ENCODE results near the gene ATG13. TPM values are rescaled to one million over a fixed set of nuclear protein-coding genes. Genes with fewer than 3 reads are reported as not detected.

ATG13 gene
- polyA plus RNA-seq, 1 of the 3 experiments (the other 2 are of a cell fraction), result 39.4 TPM

DNA sequence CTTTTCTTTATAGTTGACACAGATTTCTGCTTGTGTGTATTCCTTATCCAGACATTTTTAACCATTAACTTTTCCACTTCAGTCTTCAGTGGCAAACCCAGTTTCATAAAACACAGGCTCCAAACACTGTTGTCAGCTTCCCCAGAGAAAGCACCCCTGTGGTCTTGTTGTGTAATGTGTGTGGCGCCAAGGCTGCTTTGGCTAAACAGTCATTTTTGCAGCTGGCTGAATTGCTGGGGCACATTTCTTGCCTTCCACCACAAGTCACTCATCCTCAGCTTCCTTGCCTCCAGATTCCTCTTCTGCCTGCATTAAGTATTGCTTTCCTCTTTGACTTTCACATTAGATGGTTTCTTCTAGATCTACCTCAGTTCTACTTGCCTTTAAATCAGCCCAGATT lies 42.6 kb downstream of the ATG13 start:
- no peak overlapping the region for H3K4me2 ChIP-seq
- 100% methylated on average over 1 of the region's 1 CpG for WGBS (ENCODE audit: low lambda C conversion rate)
- H3F3A ChIP-seq (replicated peaks; ENCODE audit: insufficient read depth), result peaks cover 11% of the 10 kb centered on the region
- H2AFZ ChIP-seq (ENCODE audit: low read depth), result no peak overlapping the region
- no peaks in the 10 kb centered on the region for H3K9me2 ChIP-seq
- no peak overlapping the region; a peak in 1 of 4 replicates for H3K27ac ChIP-seq (ENCODE audit: low read depth in 2 of 2, low read length in 1 of 2)
- no peak for DNase-seq
- no peaks in the 10 kb centered on the region for H3K79me2 ChIP-seq (ENCODE audit: insufficient read depth)
- no peaks in the 10 kb centered on the region for H3K27me3 ChIP-seq (ENCODE audit: insufficient read depth)
- H3K9ac ChIP-seq, result no peak overlapping the region
- TF ChIP-seq GABPA (IDR thresholded peaks at IDR 0.05; ENCODE audit: low read depth), result no peak
- TF ChIP-seq TEAD4 (IDR thresholded peaks at IDR 0.05; ENCODE audit: borderline replicate concordance, insufficient read depth), result no peak
- no peak for TF ChIP-seq GATA2 (CRISPR knock-in tag; IDR thresholded peaks at IDR 0.05)
- TF ChIP-seq EZH2phosphoT487 (IDR thresholded peaks at IDR 0.05; ENCODE audit: borderline replicate concordance, low read depth), result no peak
- no peak for TF ChIP-seq FOXM1 (IDR thresholded peaks at IDR 0.05; ENCODE audit: low read depth)
- no peak for TF ChIP-seq JUND (IDR thresholded peaks at IDR 0.05)
- H3K4me1 ChIP-seq (ENCODE audit: control insufficient read depth in 1 of 2, insufficient read depth in 2 of 2, low read depth in 1 of 2, low read length in 1 of 2), result peaks cover 0 to 11% of the 10 kb centered on the region in 2 experiments; a peak in 1 of 4 replicates
- CTCF ChIA-PET, result interaction anchor here (1.0 kb wide), 1 partner anchor 19 kb away, joined by 3 read pairs; no protein-coding TSS in a partner anchor
- H3K4me3 ChIP-seq (ENCODE audit: low read depth in 2 of 2, low read length in 1 of 2), result no peak overlapping the region
- POLR2A ChIA-PET, result no interaction called here
- no peaks in the 10 kb centered on the region for H3K9me3 ChIP-seq
- H3K36me3 ChIP-seq (replicated peaks in 1 of 2; ENCODE audit: control insufficient read depth in 1 of 2, insufficient read depth in 2 of 2, low read length in 1 of 2), result peaks cover 38 to 59% of the 10 kb centered on the region in 2 experiments
- H4K20me1 ChIP-seq (ENCODE audit: insufficient read depth), result no peaks in the 10 kb centered on the region

DNA sequence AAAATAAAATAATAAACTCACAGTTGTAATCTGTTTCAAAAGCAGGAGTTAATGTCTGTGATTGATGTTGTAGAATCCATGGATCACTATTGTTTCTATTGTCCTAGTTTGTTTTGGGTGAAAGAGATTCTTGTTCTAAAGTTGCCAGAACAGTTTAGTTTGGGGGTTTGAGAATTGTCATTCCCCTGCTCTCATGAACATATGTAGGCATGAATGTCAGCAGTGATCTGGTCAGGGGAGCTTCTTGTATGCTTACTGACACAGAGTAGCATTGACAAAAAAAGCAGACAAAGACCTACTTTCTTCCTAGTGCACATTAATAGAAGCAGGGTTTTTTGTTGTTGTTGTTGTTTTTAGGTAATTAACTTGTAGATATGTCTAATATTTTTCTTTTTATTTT lies 44.5 kb downstream of the ATG13 start:
- Histone ChIP-seq H3K4me3 (ENCODE audit: low read depth in 2 of 2, low read length in 1 of 2) (no peak overlapping the region), H4K20me1 (ENCODE audit: insufficient read depth) (no peaks in the 10 kb centered on the region), H3K9me3 (no peaks in the 10 kb centered on the region), H2AFZ (ENCODE audit: low read depth) (no peak overlapping the region), H3K4me2 (no peak overlapping the region), H3K36me3 (replicated peaks in 1 of 2; ENCODE audit: control insufficient read depth in 1 of 2, insufficient read depth in 2 of 2, low read length in 1 of 2) (peaks cover 52 to 53% of the 10 kb centered on the region in 2 experiments), H3K9me2 (no peaks in the 10 kb centered on the region), H3K4me1 (ENCODE audit: control insufficient read depth in 1 of 2, insufficient read depth in 2 of 2, low read depth in 1 of 2, low read length in 1 of 2) (peaks cover 0 to 11% of the 10 kb centered on the region in 2 experiments; a peak in 1 of 4 replicates), H3K27ac (ENCODE audit: low read depth in 2 of 2, low read length in 1 of 2) (no peak overlapping the region), H3F3A (replicated peaks; ENCODE audit: insufficient read depth) (no peaks in the 10 kb centered on the region), H3K9ac (no peak overlapping the region), H3K27me3 (ENCODE audit: insufficient read depth) (no peaks in the 10 kb centered on the region), H3K79me2 (ENCODE audit: insufficient read depth) (no peaks in the 10 kb centered on the region)
- CTCF ChIA-PET, result no interaction called here
- TF ChIP-seq CHD2 (IDR thresholded peaks at IDR 0.05; ENCODE audit: low read length, partially characterized antibody) (no peak), MXI1 (IDR thresholded peaks at IDR 0.05; ENCODE audit: low read depth, low read length) (no peak), TEAD4 (IDR thresholded peaks at IDR 0.05; ENCODE audit: borderline replicate concordance, insufficient read depth) (no peak), RXRA (IDR thresholded peaks at IDR 0.05; ENCODE audit: borderline replicate concordance, low read depth) (no peak), GATA2 (CRISPR knock-in tag; IDR thresholded peaks at IDR 0.05) (no peak), EZH2phosphoT487 (IDR thresholded peaks at IDR 0.05; ENCODE audit: borderline replicate concordance, low read depth) (no peak), TAF1 (IDR thresholded peaks at IDR 0.05; ENCODE audit: borderline replicate concordance, low read depth, low read length) (no peak), POLR2AphosphoS5 (IDR thresholded peaks at IDR 0.05; ENCODE audit: low read depth, low read length) (no peak), SIN3A (IDR thresholded peaks at IDR 0.05; ENCODE audit: borderline replicate concordance, low read depth, low read length) (no peak), RCOR1 (IDR thresholded peaks at IDR 0.05; ENCODE audit: low read length) (no peak)
- TF ChIP-seq, protein P1, sequence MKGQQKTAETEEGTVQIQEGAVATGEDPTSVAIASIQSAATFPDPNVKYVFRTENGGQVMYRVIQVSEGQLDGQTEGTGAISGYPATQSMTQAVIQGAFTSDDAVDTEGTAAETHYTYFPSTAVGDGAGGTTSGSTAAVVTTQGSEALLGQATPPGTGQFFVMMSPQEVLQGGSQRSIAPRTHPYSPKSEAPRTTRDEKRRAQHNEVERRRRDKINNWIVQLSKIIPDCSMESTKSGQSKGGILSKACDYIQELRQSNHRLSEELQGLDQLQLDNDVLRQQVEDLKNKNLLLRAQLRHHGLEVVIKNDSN (IDR thresholded peaks at IDR 0.05; ENCODE audit: borderline replicate concordance, low read depth), result no peak
- TF ChIP-seq, protein P2, sequence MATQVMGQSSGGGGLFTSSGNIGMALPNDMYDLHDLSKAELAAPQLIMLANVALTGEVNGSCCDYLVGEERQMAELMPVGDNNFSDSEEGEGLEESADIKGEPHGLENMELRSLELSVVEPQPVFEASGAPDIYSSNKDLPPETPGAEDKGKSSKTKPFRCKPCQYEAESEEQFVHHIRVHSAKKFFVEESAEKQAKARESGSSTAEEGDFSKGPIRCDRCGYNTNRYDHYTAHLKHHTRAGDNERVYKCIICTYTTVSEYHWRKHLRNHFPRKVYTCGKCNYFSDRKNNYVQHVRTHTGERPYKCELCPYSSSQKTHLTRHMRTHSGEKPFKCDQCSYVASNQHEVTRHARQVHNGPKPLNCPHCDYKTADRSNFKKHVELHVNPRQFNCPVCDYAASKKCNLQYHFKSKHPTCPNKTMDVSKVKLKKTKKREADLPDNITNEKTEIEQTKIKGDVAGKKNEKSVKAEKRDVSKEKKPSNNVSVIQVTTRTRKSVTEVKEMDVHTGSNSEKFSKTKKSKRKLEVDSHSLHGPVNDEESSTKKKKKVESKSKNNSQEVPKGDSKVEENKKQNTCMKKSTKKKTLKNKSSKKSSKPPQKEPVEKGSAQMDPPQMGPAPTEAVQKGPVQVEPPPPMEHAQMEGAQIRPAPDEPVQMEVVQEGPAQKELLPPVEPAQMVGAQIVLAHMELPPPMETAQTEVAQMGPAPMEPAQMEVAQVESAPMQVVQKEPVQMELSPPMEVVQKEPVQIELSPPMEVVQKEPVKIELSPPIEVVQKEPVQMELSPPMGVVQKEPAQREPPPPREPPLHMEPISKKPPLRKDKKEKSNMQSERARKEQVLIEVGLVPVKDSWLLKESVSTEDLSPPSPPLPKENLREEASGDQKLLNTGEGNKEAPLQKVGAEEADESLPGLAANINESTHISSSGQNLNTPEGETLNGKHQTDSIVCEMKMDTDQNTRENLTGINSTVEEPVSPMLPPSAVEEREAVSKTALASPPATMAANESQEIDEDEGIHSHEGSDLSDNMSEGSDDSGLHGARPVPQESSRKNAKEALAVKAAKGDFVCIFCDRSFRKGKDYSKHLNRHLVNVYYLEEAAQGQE (IDR thresholded peaks at IDR 0.05; ENCODE audit: low read depth, low read length), result no peak
- TF ChIP-seq, protein P3, sequence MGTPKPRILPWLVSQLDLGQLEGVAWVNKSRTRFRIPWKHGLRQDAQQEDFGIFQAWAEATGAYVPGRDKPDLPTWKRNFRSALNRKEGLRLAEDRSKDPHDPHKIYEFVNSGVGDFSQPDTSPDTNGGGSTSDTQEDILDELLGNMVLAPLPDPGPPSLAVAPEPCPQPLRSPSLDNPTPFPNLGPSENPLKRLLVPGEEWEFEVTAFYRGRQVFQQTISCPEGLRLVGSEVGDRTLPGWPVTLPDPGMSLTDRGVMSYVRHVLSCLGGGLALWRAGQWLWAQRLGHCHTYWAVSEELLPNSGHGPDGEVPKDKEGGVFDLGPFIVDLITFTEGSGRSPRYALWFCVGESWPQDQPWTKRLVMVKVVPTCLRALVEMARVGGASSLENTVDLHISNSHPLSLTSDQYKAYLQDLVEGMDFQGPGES (IDR thresholded peaks at IDR 0.05; ENCODE audit: low read depth, low read length), result no peak
- POLR2A ChIA-PET, result interaction anchor here (0.6 kb wide), 1 partner anchor 18 kb away, joined by 3 read pairs; no protein-coding TSS in a partner anchor
- DNase-seq, result no peak

All from SK-N-SH (cell line).